A549 (cell line): ENCODE data around the gene CCDC9.

ENCODE experiments used
- CTCF ChIP-seq: fragments of >200 bp; sonication (Bioruptor Twin); formaldehyde crosslinking; IDR thresholded peaks from 3 replicates; pipeline ENCODE4 v1.5.1; 2016
- EHMT2 ChIP-seq: fragments of 200-600 bp; sonication (generic); IDR thresholded peaks from 2 replicates; pipeline ENCODE4 v1.6.1; 2016; ENCODE audit warnings: antibody characterized with exemption, low read depth, mild to moderate bottlenecking, moderate library complexity
- POLR2A ChIP-seq: IDR thresholded peaks from 2 replicates; pipeline ENCODE4 v1.6.1; 2012; ENCODE audit warnings: mild to moderate bottlenecking, low read length

- no peak for TF ChIP-seq CTCF
- no peak for TF ChIP-seq POLR2A
- TF ChIP-seq EHMT2 = no peak
These were observed 53.3 kb downstream of the CCDC9 start, which contains the start of gene C5AR1 for GRCh38 chr19:47309608-47310007.
